SK-N-SH treated with all-trans-retinoic acid at 6 μM for 48 hours (cell line): ENCODE measurements around the gene MLYCD.

Experiments used
- ATAC-seq: fragments of 200-7000 bp; cut with Tn5 transposase; 3 replicates; pipeline ENCODE4 v1.9.1; 2020; ENCODE audit warnings: mild to moderate bottlenecking, moderate library complexity
- ARNTL ChIP-seq: fragments of 450-650 bp; formaldehyde crosslinking; IDR thresholded peaks from 2 replicates; pipeline ENCODE4 v1.5.0; 2020; ENCODE audit warnings: low read depth, mild to moderate bottlenecking, moderate library complexity, borderline replicate concordance
- CSDC2 ChIP-seq: fragments of 250-450 bp; sonication (Bioruptor Pico); IDR thresholded peaks from 2 replicates; pipeline ENCODE4 v1.5.0; 2020; ENCODE audit warnings: mild to moderate bottlenecking, moderate library complexity
- ESRRG ChIP-seq: fragments of 250-450 bp; sonication (Bioruptor Pico); IDR thresholded peaks from 2 replicates; pipeline ENCODE4 v1.6.1; 2021; ENCODE audit warnings: mild to moderate bottlenecking
- GLIS3 ChIP-seq: fragments of 250-450 bp; sonication (Bioruptor Pico); IDR thresholded peaks from 2 replicates; pipeline ENCODE4 v1.5.0; 2020; ENCODE audit warnings: mild to moderate bottlenecking, moderate library complexity
- ISL1 ChIP-seq: fragments of 250-450 bp; sonication (Bioruptor Pico); IDR thresholded peaks from 2 replicates; pipeline ENCODE4 v2.1.2; 2022; ENCODE audit warnings: mild to moderate bottlenecking, moderate library complexity
- OSR1 ChIP-seq: fragments of 250-450 bp; sonication (Bioruptor Pico); IDR thresholded peaks from 2 replicates; pipeline ENCODE4 v1.8.0; 2022; ENCODE audit warnings: moderate library complexity, mild to moderate bottlenecking, inconsistent platforms
- PPARA ChIP-seq: fragments of 250-450 bp; sonication (Bioruptor Pico); IDR thresholded peaks from 2 replicates; pipeline ENCODE4 v1.5.0; 2020; ENCODE audit warnings: mild to moderate bottlenecking, borderline replicate concordance
- RARB ChIP-seq: fragments of 250-450 bp; sonication (Bioruptor Pico); IDR thresholded peaks from 2 replicates; pipeline ENCODE4 v1.8.0; 2021; ENCODE audit warnings: mild to moderate bottlenecking, moderate library complexity
- SNAI2 ChIP-seq: fragments of 250-450 bp; sonication (Bioruptor Pico); IDR thresholded peaks from 2 replicates; pipeline ENCODE4 v1.5.0; 2020; ENCODE audit warnings: mild to moderate bottlenecking, moderate library complexity
- TCF4 ChIP-seq: fragments of 250-450 bp; sonication (Bioruptor Pico); IDR thresholded peaks from 2 replicates; pipeline ENCODE4 v1.8.0; 2021; ENCODE audit warnings: mild to moderate bottlenecking, moderate library complexity, borderline replicate concordance
- TOX ChIP-seq: fragments of 250-450 bp; sonication (Bioruptor Pico); IDR thresholded peaks from 2 replicates; pipeline ENCODE4 v1.8.0; 2021; ENCODE audit warnings: mild to moderate bottlenecking, moderate library complexity, borderline replicate concordance
- ZC3H10 ChIP-seq: fragments of 250-450 bp; sonication (Bioruptor Pico); IDR thresholded peaks from 2 replicates; pipeline ENCODE4 v1.5.1; 2021; ENCODE audit warnings: mild to moderate bottlenecking, moderate library complexity
- ZFP3 ChIP-seq: fragments of 250-450 bp; sonication (Bioruptor Pico); IDR thresholded peaks from 2 replicates; pipeline ENCODE4 v1.5.0; 2020; ENCODE audit warnings: mild to moderate bottlenecking, moderate library complexity
- ZNF565 ChIP-seq: fragments of 450-650 bp; formaldehyde crosslinking; conservative IDR thresholded peaks from 2 replicates; pipeline ENCODE4 v1.5.0; 2020; ENCODE audit warnings: low read depth, mild to moderate bottlenecking, moderate library complexity
- ZNF70 ChIP-seq: fragments of 450-650 bp; formaldehyde crosslinking; IDR thresholded peaks from 2 replicates; pipeline ENCODE4 v1.5.0; 2020; ENCODE audit warnings: mild to moderate bottlenecking, moderate library complexity
- ZNF8 ChIP-seq: fragments of 450-650 bp; formaldehyde crosslinking; IDR thresholded peaks from 2 replicates; pipeline ENCODE4 v1.5.0; 2020; ENCODE audit warnings: mild to moderate bottlenecking, moderate library complexity
- TF ChIP-seq, protein P1 (sequence below): fragments of 250-450 bp; sonication (Bioruptor Pico); IDR thresholded peaks from 2 replicates; pipeline ENCODE4 v1.5.1; 2020; ENCODE audit warnings: low read depth, mild to moderate bottlenecking, moderate library complexity
- TF ChIP-seq, protein P2 (sequence below): fragments of 250-450 bp; sonication (Bioruptor Pico); IDR thresholded peaks from 2 replicates; pipeline ENCODE4 v1.8.0; 2021; ENCODE audit warnings: low read depth, mild to moderate bottlenecking, moderate library complexity, borderline replicate concordance
- TF ChIP-seq, protein P3 (sequence below): fragments of 250-450 bp; sonication (Bioruptor Pico); IDR thresholded peaks from 2 replicates; pipeline ENCODE4 v1.5.1; 2021; ENCODE audit warnings: mild to moderate bottlenecking, moderate library complexity
- TF ChIP-seq, protein P4 (sequence below): fragments of 250-450 bp; sonication (Bioruptor Pico); IDR thresholded peaks from 2 replicates; pipeline ENCODE4 v1.5.0; 2020; ENCODE audit warnings: mild to moderate bottlenecking, moderate library complexity
- TF ChIP-seq, protein P5 (sequence below): fragments of 250-450 bp; sonication (Bioruptor Pico); IDR thresholded peaks from 2 replicates; pipeline ENCODE4 v1.8.0; 2020; ENCODE audit warnings: mild to moderate bottlenecking, moderate library complexity, borderline replicate concordance

MLYCD gene

DNA sequence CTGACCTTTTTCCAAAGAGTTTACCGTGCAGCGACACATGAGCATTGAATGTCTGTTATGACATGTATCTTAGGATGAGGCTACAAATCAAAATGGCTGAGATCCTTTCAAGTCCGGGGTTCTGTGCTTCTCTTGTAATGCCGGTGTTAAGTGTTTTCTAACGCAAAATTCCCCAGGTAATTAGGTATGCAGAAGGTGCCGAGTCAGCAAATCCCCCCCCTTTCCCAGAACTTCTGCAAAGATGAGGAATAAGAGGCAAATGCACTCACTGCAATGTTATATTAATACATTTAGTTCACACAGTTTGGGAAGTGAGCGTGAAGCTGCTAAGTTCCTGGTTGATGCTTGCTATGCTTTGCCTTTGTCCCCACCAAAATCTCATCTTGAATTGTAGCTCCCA lies 36.3 kb upstream of the MLYCD start:
- ATAC-seq: no peak
- TF ChIP-seq ISL1 (CRISPR knock-in tag) (no peak), ESRRG (CRISPR knock-in tag) (no peak), CSDC2 (CRISPR knock-in tag) (no peak), ZNF70 (CRISPR knock-in tag) (no peak), TOX (no peak), TCF4 (CRISPR knock-in tag) (no peak), ARNTL (CRISPR knock-in tag) (no peak), SNAI2 (CRISPR knock-in tag) (no peak), OSR1 (CRISPR knock-in tag) (no peak)
- TF ChIP-seq, protein P1, sequence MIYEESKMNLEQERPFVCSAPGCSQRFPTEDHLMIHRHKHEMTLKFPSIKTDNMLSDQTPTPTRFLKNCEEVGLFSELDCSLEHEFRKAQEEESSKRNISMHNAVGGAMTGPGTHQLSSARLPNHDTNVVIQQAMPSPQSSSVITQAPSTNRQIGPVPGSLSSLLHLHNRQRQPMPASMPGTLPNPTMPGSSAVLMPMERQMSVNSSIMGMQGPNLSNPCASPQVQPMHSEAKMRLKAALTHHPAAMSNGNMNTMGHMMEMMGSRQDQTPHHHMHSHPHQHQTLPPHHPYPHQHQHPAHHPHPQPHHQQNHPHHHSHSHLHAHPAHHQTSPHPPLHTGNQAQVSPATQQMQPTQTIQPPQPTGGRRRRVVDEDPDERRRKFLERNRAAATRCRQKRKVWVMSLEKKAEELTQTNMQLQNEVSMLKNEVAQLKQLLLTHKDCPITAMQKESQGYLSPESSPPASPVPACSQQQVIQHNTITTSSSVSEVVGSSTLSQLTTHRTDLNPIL (CRISPR knock-in tag): no peak

DNA sequence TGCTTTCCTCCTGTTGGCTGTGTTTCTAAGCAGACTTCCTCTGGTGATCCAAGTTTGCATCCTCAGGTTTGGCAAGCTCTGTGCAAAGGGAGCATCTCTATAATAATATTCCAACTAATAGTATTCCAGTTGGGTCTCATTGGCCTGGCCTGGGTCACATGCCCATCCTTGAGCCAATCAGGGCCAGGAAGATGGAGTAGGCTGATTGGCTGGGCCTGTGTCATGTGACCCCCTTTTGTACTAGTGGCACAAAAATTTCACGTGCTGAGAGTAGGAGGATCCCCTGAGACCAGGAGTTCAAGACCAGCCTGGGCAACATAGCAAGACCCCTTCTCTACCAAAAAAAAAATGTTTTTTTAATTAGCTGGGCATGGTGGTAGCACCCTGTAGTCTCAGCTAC lies 35.2 kb upstream of the MLYCD start:
- TF ChIP-seq, protein P2, sequence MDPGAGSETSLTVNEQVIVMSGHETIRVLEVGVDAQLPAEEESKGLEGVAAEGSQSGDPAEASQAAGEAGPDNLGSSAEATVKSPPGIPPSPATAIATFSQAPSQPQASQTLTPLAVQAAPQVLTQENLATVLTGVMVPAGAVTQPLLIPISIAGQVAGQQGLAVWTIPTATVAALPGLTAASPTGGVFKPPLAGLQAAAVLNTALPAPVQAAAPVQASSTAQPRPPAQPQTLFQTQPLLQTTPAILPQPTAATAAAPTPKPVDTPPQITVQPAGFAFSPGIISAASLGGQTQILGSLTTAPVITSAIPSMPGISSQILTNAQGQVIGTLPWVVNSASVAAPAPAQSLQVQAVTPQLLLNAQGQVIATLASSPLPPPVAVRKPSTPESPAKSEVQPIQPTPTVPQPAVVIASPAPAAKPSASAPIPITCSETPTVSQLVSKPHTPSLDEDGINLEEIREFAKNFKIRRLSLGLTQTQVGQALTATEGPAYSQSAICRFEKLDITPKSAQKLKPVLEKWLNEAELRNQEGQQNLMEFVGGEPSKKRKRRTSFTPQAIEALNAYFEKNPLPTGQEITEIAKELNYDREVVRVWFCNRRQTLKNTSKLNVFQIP (CRISPR knock-in tag): no peak
- TF ChIP-seq PPARA (CRISPR knock-in tag): no peak
- no peak for TF ChIP-seq CSDC2 (CRISPR knock-in tag)
- TF ChIP-seq ESRRG (CRISPR knock-in tag): no peak
- no peak for TF ChIP-seq ZFP3 (CRISPR knock-in tag)
- TF ChIP-seq, protein P3, sequence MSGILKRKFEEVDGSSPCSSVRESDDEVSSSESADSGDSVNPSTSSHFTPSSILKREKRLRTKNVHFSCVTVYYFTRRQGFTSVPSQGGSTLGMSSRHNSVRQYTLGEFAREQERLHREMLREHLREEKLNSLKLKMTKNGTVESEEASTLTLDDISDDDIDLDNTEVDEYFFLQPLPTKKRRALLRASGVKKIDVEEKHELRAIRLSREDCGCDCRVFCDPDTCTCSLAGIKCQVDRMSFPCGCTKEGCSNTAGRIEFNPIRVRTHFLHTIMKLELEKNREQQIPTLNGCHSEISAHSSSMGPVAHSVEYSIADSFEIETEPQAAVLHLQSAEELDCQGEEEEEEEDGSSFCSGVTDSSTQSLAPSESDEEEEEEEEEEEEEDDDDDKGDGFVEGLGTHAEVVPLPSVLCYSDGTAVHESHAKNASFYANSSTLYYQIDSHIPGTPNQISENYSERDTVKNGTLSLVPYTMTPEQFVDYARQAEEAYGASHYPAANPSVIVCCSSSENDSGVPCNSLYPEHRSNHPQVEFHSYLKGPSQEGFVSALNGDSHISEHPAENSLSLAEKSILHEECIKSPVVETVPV: no peak
- no peak for TF ChIP-seq OSR1 (CRISPR knock-in tag)
- TF ChIP-seq, protein P4, sequence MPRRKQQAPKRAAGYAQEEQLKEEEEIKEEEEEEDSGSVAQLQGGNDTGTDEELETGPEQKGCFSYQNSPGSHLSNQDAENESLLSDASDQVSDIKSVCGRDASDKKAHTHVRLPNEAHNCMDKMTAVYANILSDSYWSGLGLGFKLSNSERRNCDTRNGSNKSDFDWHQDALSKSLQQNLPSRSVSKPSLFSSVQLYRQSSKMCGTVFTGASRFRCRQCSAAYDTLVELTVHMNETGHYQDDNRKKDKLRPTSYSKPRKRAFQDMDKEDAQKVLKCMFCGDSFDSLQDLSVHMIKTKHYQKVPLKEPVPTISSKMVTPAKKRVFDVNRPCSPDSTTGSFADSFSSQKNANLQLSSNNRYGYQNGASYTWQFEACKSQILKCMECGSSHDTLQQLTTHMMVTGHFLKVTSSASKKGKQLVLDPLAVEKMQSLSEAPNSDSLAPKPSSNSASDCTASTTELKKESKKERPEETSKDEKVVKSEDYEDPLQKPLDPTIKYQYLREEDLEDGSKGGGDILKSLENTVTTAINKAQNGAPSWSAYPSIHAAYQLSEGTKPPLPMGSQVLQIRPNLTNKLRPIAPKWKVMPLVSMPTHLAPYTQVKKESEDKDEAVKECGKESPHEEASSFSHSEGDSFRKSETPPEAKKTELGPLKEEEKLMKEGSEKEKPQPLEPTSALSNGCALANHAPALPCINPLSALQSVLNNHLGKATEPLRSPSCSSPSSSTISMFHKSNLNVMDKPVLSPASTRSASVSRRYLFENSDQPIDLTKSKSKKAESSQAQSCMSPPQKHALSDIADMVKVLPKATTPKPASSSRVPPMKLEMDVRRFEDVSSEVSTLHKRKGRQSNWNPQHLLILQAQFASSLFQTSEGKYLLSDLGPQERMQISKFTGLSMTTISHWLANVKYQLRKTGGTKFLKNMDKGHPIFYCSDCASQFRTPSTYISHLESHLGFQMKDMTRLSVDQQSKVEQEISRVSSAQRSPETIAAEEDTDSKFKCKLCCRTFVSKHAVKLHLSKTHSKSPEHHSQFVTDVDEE: no peak
- TF ChIP-seq ZNF565 (CRISPR knock-in tag): no peak
- TF ChIP-seq ZNF70 (CRISPR knock-in tag): no peak
- no peak for TF ChIP-seq TOX
- TF ChIP-seq RARB (CRISPR knock-in tag): no peak
- TF ChIP-seq ZNF8: no peak
- no peak for TF ChIP-seq GLIS3 (CRISPR knock-in tag)
- TF ChIP-seq, protein P5, sequence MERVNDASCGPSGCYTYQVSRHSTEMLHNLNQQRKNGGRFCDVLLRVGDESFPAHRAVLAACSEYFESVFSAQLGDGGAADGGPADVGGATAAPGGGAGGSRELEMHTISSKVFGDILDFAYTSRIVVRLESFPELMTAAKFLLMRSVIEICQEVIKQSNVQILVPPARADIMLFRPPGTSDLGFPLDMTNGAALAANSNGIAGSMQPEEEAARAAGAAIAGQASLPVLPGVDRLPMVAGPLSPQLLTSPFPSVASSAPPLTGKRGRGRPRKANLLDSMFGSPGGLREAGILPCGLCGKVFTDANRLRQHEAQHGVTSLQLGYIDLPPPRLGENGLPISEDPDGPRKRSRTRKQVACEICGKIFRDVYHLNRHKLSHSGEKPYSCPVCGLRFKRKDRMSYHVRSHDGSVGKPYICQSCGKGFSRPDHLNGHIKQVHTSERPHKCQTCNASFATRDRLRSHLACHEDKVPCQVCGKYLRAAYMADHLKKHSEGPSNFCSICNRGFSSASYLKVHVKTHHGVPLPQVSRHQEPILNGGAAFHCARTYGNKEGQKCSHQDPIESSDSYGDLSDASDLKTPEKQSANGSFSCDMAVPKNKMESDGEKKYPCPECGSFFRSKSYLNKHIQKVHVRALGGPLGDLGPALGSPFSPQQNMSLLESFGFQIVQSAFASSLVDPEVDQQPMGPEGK (CRISPR knock-in tag): no peak
- TF ChIP-seq ZC3H10 (CRISPR knock-in tag): no peak
- TF ChIP-seq ARNTL (CRISPR knock-in tag): no peak
- TF ChIP-seq, protein P1 (CRISPR knock-in tag): no peak
- TF ChIP-seq SNAI2 (CRISPR knock-in tag): no peak
- no peak for ATAC-seq
